ENCODE results near the gene BTN1A1. TPM values are rescaled to one million over a fixed set of nuclear protein-coding genes. Genes with fewer than 3 reads are reported as not detected.

Gene BTN1A1
- polyA plus RNA-seq, 5 donors: 0.12 to 0.26 (median 0.18) TPM

DNA sequence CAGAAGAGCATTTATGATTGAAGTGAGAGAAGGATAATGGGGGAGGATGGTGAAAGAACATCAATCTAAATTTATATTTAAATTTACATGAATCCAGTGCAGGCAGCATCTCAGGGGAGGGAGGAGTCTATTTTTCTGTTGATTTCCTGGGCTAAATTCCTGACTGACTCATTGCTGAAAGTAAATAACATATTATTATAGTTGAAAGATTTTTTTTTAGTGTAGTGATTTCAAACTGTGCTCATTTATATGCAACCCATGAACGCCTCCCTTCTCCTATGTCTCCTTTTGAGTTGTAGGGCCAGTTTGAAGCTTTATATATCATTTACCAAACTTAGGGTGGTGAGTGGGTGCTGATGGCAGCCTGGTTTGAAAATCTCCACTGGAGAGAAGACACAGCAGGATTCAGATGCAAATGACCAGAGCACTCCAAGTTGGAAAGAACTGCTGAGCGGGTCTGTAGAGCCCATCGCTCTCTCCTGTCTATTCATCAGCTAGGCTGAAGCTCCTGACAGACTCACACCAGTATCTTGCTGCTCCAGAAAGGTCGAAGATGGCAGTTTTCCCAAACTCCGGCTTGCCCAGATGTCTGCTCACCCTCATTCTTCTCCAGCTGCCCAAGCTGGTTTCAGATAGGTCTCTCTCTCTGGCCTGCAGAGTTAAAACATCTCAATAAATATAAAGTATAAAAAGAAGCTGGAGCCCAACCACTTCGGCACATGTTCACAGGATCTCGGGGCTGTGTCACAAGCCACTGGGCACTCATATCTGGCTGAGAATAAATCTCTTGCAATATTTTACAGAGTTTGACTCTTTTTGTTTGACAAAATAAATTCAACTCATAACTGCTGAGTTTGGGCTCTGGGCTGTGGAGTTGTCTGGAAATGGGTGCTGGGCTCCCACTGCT is 24.0 kb upstream of the BTN1A1 start:
- no peak for DNase-seq

- no peak for DNase-seq
Measured at GRCh38 chr6:26476896-26477295, 23.2 kb upstream of the BTN1A1 start.

DNA sequence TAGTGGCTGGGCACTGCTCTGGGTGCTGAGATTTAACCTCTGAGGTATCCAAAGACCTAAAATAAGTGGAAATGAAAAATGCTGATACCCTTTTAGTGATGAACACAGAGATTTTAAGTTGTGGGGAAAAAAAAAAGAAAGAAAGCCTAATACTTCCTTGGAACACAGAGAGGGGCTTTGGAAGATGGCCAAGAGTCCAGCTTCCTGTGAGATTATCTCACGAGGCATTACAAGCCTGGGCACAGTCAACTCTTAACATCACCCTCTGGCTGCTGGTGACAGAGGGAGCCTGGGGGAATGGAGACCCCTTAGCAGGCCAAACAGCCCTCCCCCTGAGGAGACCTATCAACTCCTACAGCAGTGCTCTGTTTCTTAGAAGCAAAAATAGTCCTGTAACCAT is 22.7 kb upstream of the BTN1A1 start:
- DNase-seq: peak; percentile 46 to 55

DNA sequence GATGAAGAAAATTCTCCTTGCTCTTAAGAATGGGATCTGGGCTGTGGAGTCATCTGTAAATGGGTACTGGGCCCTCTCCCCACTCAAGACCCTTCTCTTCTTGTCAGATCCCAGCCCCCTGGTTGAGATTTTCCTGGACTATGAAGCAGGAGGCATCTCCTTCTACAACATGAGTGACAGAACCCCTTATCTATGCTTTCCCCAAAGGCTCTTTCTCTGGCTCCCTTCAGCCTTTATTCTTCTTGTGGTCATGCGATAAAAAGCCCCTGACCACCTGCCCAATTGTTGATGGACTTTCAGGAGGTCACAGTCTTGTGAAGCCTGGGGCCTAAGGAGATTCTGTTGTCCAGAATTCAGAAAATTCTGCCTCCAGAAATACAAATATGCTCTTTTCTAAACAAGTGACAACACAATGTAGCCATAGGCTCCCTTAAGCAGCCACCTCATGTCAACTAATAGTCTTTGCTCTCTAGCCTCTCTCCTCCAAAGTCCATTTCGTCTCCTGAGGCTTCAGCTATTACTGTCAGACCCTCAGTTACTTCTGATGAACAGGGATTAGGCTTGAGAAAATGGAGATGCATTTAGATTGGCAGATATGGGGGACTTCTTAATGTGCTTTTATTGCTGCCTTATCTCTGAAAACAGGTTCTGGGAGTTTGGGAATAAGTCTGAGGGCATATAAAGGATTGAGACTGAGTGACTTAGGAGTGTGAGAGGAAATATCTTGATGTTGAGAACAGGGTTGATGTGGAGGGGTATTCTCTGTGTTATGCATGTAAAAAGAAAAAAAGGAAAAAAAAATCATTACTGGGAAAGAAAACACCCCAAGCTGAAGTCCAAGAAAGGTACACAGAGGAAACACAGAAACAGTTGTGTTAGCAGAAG is 21.8 kb upstream of the BTN1A1 start:
- DNase-seq: no peak

DNA sequence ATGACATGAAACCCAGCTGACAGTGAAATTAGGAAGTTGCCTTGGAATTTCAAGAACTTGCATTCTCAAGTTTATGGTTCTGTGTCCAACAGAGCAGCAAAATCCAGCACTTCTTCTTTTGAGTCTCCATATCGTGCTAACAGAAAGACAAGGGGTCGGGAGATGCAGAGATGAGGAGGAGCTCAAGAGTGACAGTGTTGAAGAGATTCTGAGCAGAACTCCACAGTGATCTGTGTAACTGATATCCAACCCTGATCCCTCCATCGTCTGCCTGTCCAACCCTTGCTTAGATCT is 21.2 kb upstream of the BTN1A1 start:
- DNase-seq: no peak

DNA sequence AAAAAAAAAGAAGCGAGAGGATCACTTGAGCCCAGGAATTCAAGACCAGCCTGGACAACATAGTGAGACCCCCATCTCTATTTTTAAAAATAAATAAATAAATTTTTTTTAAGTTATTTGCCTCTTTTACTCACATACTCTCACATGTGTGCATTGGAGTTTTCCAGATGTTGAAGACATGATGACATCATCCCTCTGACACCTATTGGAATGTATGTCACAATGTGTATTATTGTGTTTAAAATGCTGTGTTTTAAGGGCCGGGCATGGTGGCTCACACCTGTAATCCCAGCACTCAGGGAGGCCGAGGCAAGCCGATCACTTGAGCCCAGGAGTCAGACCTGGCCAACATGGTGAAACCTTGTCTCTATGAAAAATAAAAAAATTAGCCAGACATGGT is 17.8 kb upstream of the BTN1A1 start:
- no peak for DNase-seq

DNA sequence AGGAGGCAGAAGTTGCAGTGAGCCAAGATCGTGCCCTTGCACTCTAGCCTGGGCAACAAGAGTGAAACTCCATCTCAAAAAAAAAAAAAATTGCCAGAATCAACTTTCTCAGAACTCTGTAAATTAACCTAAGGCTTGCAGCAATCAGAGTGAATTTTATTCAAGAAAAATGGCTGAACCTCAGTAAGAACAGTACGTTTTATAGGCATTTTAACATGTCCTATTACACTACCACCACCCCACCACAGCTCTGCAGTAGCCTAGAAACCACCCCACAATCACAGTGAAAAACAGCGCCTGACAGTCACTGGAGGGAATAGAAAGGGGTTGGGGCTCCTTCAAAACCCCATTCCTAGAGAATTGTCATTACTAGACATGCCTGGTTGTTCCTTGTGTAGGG is 16.4 kb upstream of the BTN1A1 start:
- DNase-seq: no peak

- no peak for DNase-seq
Measured at GRCh38 chr6:26484161-26484560, 15.9 kb upstream of the BTN1A1 start.

DNA sequence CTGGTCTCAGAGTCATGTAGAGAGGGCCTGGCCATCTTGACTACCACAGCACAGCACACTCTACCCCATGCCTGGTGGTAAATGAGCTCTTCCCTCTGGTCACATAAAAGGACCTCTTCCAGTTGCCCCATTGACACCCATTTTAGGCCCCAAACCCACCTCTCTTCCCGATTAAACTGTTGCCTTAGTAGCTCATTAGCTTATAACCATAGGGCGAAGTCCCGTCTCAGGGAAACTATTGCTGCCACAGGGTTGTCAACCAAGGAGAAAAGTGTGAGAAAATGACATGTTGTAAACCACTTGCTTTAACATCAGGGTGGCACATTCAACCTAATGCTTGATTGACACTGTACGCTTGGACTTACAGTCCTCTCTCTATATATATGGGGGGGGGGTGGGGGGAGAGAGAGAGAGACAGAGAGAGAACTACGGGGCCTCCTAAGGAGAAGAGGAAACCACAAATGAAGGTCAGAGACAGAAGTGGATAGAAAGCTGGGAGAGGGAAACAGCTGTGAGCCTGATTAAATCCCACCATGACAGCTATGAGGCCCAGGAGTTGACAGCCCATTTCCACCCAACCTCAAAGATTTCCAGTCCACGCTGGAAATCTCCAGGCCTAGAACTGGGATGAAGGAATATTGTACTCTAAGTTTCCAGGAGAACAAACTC is 14.9 kb upstream of the BTN1A1 start:
- no peak for DNase-seq

GRCh38 chr6:26486358-26486757 is 13.7 kb upstream of the BTN1A1 start:
- no peak for DNase-seq

DNA sequence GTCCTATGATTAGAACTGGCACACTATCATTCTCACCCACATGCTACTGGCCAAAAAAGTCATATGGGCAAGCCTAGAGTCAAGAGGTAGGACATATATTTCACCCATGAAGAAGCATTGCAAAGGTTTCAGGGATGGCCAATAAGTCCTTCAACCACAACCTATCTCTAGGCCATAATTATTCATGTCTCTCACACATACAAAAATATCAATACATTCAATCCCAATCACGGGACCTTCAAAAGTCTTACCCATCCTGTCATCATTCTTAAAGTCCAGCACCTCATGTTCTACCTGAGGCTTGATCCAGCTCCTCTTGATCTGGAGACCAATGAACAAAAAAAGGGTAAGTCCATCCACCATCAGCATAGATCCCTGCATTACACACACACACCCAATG is 12.6 kb upstream of the BTN1A1 start:
- DNase-seq: no peak

DNA sequence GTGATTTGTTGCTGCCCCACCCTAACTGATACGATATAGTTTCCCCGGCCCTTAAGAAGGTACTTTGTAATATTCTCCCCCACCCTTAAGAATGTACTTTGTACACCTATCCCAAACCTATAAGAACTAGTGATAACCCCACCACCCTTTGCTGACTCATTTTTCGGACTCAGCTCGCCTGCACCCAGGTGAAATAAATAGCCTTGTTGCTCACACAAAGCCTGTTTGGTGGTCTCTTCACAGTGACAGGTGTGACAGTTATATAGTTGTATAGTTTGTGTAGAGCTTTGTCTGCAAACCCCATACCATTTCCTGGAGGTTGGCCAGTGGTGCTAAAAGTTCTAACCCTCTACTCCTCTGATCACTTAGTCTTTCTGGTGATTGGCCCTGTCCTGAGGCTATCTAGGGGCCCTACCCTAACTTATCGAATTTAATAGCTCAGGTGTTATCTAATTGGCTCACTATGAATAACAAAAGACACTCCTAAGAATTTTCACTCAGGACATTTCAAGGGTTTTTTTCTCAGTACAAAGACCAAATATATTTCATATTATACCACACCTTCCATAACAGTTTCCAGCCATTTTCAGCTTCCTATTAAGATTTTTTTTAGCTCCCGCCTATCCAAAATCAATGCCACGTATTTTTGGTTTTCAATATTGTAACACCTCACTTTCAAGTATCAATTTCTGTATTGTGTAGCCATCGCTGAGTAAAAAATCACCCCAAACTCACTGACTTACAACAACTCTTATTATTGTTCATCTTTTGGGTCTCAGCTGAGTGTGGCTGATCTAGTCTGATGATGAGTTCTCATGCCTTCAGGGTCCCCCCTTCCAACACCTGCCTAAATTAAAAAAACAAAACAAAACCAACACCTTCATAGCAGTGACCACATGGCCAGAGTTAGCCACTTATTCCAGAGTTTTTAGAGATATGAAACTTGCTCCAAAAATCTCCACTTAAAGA is 9.8 kb upstream of the BTN1A1 start:
- DNase-seq: no peak

DNA sequence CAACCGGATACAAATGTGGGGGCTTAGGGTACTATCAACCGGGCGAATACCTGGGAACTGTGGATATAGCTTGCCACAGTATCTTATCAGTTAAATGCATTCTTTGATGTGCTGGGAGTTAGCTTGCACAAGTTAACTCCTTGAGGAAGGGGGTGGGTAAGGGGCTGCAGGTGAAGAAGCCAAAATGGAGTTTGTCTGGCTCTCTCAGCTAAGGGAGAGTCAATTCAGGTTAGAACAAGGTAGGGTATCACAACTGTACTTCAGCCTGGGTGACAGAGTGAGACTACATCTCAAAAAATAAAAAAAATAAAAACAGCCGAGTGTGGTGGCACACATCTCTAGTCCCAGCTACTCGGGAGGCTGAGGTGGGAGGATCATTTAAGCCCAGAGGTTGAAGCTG is 8.5 kb upstream of the BTN1A1 start:
- DNase-seq: no peak

DNA sequence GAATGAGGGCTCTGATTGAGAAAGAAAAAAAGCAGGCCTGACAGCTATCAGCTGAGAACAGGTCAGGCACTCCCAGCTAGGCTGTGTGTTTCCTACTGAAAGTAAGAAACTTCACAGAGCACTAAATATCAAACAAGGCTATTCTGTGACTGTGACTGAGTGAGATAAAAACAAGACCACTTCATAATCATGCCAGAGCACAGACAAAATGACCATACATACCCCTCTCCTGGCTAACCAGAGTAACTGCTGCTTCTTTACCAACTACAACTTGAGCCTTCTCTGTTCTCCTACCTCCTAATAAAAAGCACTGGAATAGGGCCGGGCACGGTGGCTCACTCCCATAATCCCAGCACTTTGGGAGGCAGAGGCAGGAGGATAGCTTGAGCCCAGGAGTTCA is 6.8 kb upstream of the BTN1A1 start:
- DNase-seq: no peak

GRCh38 chr6:26494117-26494516 is 6.0 kb upstream of the BTN1A1 start:
- no peak for DNase-seq

DNA sequence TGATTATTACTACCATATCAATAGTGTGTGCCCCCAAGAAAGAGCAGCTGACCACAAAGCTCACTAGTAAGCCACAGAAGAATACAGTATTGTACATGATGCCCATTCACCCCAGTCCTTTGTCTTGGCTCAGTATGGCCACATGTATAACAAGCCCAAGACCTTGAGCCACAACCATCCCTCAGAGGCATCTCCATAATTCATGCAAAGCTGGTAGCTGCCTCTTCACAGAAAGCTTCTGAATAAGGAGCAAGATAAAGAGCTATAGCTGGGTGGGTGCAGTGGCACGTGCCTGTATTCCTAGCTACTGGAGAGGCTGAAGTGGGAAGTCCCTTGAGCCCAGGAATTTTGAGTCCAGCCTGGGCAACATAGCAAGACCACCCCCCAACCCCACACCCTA is 4.8 kb upstream of the BTN1A1 start:
- no peak for DNase-seq

DNA sequence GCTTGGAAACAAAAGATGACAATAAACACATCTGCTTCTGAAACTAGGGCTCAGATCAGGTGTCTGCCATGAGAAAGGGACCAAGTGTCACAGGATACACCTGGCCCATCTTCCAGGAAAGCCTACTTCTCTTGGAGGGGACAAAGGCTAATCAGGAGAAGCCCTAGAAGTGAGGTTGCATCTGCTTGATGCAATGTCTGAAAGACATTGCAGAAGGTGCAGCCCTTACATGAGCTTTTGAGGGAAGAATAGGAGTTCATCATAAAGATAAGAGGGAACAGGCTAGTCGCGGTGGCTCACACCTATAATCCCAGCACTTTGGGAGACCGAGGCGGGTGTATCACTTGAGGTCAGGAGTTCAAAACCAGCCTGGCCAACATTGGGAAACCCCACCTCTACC is 2.5 kb upstream of the BTN1A1 start:
- no peak for DNase-seq

DNA sequence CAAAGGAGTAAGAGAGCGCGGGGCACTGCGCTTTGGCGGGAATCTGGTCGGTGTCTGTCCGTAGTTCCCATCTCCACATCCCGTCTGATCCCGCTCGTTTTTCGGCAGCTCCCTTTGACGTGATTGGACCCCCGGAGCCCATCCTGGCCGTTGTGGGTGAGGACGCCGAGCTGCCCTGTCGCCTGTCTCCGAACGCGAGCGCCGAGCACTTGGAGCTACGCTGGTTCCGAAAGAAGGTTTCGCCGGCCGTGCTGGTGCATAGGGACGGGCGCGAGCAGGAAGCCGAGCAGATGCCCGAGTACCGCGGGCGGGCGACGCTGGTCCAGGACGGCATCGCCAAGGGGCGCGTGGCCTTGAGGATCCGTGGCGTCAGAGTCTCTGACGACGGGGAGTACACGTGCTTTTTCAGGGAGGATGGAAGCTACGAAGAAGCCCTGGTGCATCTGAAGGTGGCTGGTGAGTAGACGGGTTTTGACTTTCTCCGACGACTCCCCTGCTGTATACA is 1.4 kb downstream of the BTN1A1 start:
- peak; percentile 23 to 31 for DNase-seq

- DNase-seq: no peak
Measured at GRCh38 chr6:26502165-26502564, 2.1 kb downstream of the BTN1A1 start.

GRCh38 chr6:26502626-26503025 is 2.5 kb downstream of the BTN1A1 start:
- no peak for DNase-seq

DNA sequence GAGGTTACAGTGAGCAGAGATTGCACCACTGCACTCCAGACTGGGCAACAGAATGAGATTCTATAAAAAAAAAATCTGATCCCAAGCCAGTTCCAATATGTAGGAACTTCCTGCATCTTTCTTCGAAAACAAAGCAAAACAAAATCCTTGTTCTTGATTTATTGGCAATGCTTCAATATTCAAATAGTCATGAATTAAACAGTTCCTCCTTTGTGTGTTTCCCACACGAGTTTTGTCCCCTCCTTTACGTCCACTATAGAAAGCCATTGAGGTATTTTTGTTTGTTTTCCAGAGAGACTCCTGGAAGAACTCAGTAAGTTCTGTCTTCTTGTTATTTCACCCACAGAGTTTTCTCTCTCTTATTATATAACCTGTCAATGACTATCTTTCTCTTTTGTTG is 7.6 kb downstream of the BTN1A1 start:
- DNase-seq: no peak

All from right lung (tissue), 5 donors.